GM12878 (cell line): Measurements from ENCODE around the gene MZB1. TPM values are rescaled to one million over a fixed set of nuclear protein-coding genes. Genes with fewer than 3 reads are reported as not detected.

Experiments
- CBFB ChIP-seq: IDR thresholded peaks from 2 replicates; pipeline ENCODE4 v1.6.1; 2016; ENCODE audit warnings: antibody characterized with exemption, low read depth
- CHD2 ChIP-seq: IDR thresholded peaks from 2 replicates; pipeline ENCODE4 v1.6.1; 2011; ENCODE audit warnings: low read depth, low read length, improper control_type of control experiment, borderline replicate concordance
- ESRRA ChIP-seq: IDR thresholded peaks from 2 replicates; pipeline ENCODE4 v1.6.1; 2012; ENCODE audit warnings: mild to moderate bottlenecking, low read length, improper control_type of control experiment
- IKZF1 ChIP-seq: fragments of 450-650 bp; conservative IDR thresholded peaks from 2 replicates; pipeline ENCODE4 v1.6.1; 2017; ENCODE audit warnings: antibody characterized with exemption, mild to moderate bottlenecking
- IKZF2 ChIP-seq, 2 experiments: fragments of 450-650 bp; IDR thresholded peaks; 2 replicates each; pipeline ENCODE4 v1.6.1; 2017; ENCODE audit warnings: mild to moderate bottlenecking in 2 of 2, moderate library complexity in 2 of 2
- JUNB ChIP-seq: IDR thresholded peaks from 2 replicates; pipeline ENCODE4 v1.6.1; 2016; ENCODE audit warnings: antibody characterized with exemption, mild to moderate bottlenecking
- JUND ChIP-seq: IDR thresholded peaks from 2 replicates; pipeline ENCODE4 v1.6.1; 2012; ENCODE audit warnings: low read depth, mild to moderate bottlenecking, low read length, improper control_type of control experiment, moderate library complexity
- MEF2B ChIP-seq: fragments of 450-650 bp; IDR thresholded peaks from 2 replicates; pipeline ENCODE4 v1.6.1; 2018; ENCODE audit warnings: mild to moderate bottlenecking, moderate library complexity; ENCODE audit not compliant: partially characterized antibody, poor library complexity, severe bottlenecking
- MTA2 ChIP-seq: fragments of 450-650 bp; IDR thresholded peaks from 2 replicates; pipeline ENCODE4 v1.6.1; 2016; ENCODE audit warnings: low read depth, mild to moderate bottlenecking, moderate library complexity
- NFXL1 ChIP-seq: fragments of 450-650 bp; IDR thresholded peaks from 2 replicates; pipeline ENCODE4 v1.6.1; 2017; ENCODE audit warnings: antibody characterized with exemption, mild to moderate bottlenecking, borderline replicate concordance
- SUPT20H ChIP-seq: IDR thresholded peaks from 2 replicates; pipeline ENCODE4 v1.6.1; 2011; ENCODE audit warnings: low read depth, mild to moderate bottlenecking, low read length, moderate library complexity, borderline replicate concordance; ENCODE audit not compliant: control insufficient read depth
- TAF1 ChIP-seq: IDR thresholded peaks from 2 replicates; pipeline ENCODE4 v1.6.1; 2011; ENCODE audit warnings: mild to moderate bottlenecking, low read depth, low read length, borderline replicate concordance
- TCF12 ChIP-seq: IDR thresholded peaks from 2 replicates; pipeline ENCODE4 v1.6.1; 2011; ENCODE audit warnings: low read depth, mild to moderate bottlenecking, low read length
- ZBED1 ChIP-seq: IDR thresholded peaks from 2 replicates; pipeline ENCODE4 v1.6.1; 2016; ENCODE audit warnings: borderline replicate concordance
- ZZZ3 ChIP-seq: IDR thresholded peaks from 2 replicates; pipeline ENCODE4 v1.6.1; 2011; ENCODE audit warnings: low read depth; ENCODE audit not compliant: control insufficient read depth, insufficient read length
- polyA plus RNA-seq, 11 experiments: library from polyadenylated mRNA; depleted of rRNA in 4 of 11; unstranded in 6 of 11; stranded (reverse) in 5 of 11; fragments of >200 nt; fragmentation: Nextera tagmentation in 4 of 11; fragmentation: Illumina TruSeq in 1 of 11; extraction: Ambion mirVana in 4 of 11; extraction: Trizol in 1 of 11; gene quantifications; 1 replicate in 1 of 11; 2 replicates in 10 of 11; pipeline versions ENCODE4 v1.2.1 to v1.2.3, GENCODE V29; 2011 to 2016; ENCODE audit warnings: inconsistent platforms in 2 of 11, missing spikeins in 2 of 11, low read depth in 1 of 11
- total RNA-seq, 4 experiments: library from RNA; depleted of rRNA in 3 of 4; stranded (reverse); fragments of >200 nt in 3 of 4; fragmentation: Illumina TruSeq in 1 of 4; extraction: Trizol in 1 of 4; gene quantifications; 2 replicates each; pipeline versions ENCODE4 v1.2.1 to v1.2.3, GENCODE V29; 2013 to 2021
- TF ChIP-seq, protein P1 (sequence below): fragments of 450-650 bp; IDR thresholded peaks from 2 replicates; pipeline ENCODE4 v1.6.1; 2017; ENCODE audit warnings: low read depth, mild to moderate bottlenecking, moderate library complexity
- TF ChIP-seq, protein P2 (sequence below): IDR thresholded peaks from 2 replicates; pipeline ENCODE4 v1.6.1; 2012; ENCODE audit warnings: low read depth, low read length, improper control_type of control experiment

MZB1 gene
- total and polyA plus RNA-seq, 10 of the 15 experiments (the other 5 are each of a cell fraction or from before 2014, with no cell fraction given): 19.3 to 406 (median 188) TPM

DNA sequence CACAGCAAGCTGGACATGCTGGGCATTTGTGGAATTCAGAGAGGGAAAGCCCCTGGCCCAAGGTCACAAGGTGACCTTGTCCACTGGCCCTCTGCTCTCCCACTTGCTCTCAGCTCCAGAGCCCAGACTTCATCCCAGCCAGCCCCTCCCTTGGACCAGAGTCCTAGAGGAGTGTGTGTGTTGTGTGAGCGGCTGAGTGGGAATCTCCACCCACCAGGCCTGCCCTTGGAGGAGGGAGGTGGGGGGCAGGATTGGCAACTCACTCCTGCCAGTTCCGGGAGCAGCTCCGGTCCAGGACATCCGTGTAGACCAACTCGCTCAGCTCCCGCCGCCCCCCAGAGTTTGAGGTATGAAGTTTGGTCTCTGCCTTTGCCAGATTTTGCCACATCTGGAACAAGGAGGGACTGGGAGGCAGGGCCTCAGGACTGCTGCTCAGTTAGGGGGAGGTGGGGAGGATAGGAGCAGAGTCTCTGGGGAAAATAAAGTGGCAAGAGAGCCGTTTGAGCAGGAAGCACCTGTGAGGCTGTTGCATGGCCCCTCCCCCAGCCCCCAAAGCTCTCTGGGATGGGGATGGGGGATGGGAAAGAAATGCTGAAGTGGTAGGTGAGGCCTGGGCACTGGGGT, 1.4 kb downstream of the MZB1 start (continued):
- TF ChIP-seq ESRRA (peak; percentile 85; the same call in 1 of the 2 replicates), TCF12 (peak; percentile 98), CBFB (peak; percentile 22; the same call in 1 of the 2 replicates), SUPT20H (no peak), NFXL1 (no peak), IKZF1 (peak; percentile 72), IKZF2 (IDR thresholded peaks at IDR 0.05) (peak; percentile 75 to 77; a peak in 3 of 4 replicates), ZZZ3 (no peak), MTA2 (peak; percentile 32; the same call in 1 of the 2 replicates), MEF2B (peak; percentile 93), JUNB (no peak), CHD2 (peak; percentile 88), JUND (no peak), TAF1 (peak; percentile 7; the same call in 1 of the 2 replicates), ZBED1 (peak; percentile 46; the same call in 1 of the 2 replicates)
- TF ChIP-seq, protein P1, sequence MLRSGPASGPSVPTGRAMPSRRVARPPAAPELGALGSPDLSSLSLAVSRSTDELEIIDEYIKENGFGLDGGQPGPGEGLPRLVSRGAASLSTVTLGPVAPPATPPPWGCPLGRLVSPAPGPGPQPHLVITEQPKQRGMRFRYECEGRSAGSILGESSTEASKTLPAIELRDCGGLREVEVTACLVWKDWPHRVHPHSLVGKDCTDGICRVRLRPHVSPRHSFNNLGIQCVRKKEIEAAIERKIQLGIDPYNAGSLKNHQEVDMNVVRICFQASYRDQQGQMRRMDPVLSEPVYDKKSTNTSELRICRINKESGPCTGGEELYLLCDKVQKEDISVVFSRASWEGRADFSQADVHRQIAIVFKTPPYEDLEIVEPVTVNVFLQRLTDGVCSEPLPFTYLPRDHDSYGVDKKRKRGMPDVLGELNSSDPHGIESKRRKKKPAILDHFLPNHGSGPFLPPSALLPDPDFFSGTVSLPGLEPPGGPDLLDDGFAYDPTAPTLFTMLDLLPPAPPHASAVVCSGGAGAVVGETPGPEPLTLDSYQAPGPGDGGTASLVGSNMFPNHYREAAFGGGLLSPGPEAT: peak; percentile 56; the same call in 1 of the 2 replicates
- TF ChIP-seq, protein P2, sequence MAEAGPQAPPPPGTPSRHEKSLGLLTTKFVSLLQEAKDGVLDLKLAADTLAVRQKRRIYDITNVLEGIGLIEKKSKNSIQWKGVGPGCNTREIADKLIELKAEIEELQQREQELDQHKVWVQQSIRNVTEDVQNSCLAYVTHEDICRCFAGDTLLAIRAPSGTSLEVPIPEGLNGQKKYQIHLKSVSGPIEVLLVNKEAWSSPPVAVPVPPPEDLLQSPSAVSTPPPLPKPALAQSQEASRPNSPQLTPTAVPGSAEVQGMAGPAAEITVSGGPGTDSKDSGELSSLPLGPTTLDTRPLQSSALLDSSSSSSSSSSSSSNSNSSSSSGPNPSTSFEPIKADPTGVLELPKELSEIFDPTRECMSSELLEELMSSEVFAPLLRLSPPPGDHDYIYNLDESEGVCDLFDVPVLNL: no peak
